ENCODE results near the gene CALB2.
"Not testable (repeated sequence)": the region's sequence is repeated elsewhere in the genome, so short reads cannot be mapped to it uniquely, and the experiment has no call there.

Gene CALB2

GRCh38 chr16:71358464-71358998 lies at the start of gene CALB2:
Gene CALB2, plus strand, starts transcription at chr16:71358723. Its CDS starts 70 bp downstream, at chr16:71358793.
- peak; percentile 90 for DNase-seq

- peak; percentile 92 for DNase-seq
Observed at GRCh38 chr16:71311553-71312158, 46.9 kb upstream of the CALB2 start.

GRCh38 chr16:71313591-71313990 lies 44.9 kb upstream of the CALB2 start:
- DNase-seq = not testable (repeated sequence)

- DNase-seq = no peak
Observed at GRCh38 chr16:71315269-71315668, 43.3 kb upstream of the CALB2 start.

GRCh38 chr16:71319999-71320398 lies 38.5 kb upstream of the CALB2 start:
- DNase-seq = peak; percentile 64

GRCh38 chr16:71327720-71328119 lies 30.8 kb upstream of the CALB2 start:
- no peak for DNase-seq

- DNase-seq = no peak
Observed at GRCh38 chr16:71328151-71328550, 30.4 kb upstream of the CALB2 start.

GRCh38 chr16:71337631-71338030 lies 20.9 kb upstream of the CALB2 start:
- no peak for DNase-seq

- DNase-seq = no peak
Observed at GRCh38 chr16:71338193-71338592, 20.3 kb upstream of the CALB2 start.

- DNase-seq = no peak
Observed at GRCh38 chr16:71338632-71339031, 19.9 kb upstream of the CALB2 start.

GRCh38 chr16:71339236-71340171 lies 19.0 kb upstream of the CALB2 start:
- DNase-seq = no peak

GRCh38 chr16:71340406-71340805 lies 18.1 kb upstream of the CALB2 start:
- DNase-seq = no peak

GRCh38 chr16:71341881-71342280 lies 16.6 kb upstream of the CALB2 start:
- no peak for DNase-seq

GRCh38 chr16:71343078-71343477 lies 15.4 kb upstream of the CALB2 start:
- no peak for DNase-seq

- DNase-seq = no peak
Observed at GRCh38 chr16:71344315-71344905, 14.1 kb upstream of the CALB2 start.

- DNase-seq = no peak
Observed at GRCh38 chr16:71345031-71345430, 13.5 kb upstream of the CALB2 start.

- no peak for DNase-seq
Observed at GRCh38 chr16:71347146-71347545, 11.4 kb upstream of the CALB2 start.

- no peak for DNase-seq
Observed at GRCh38 chr16:71348262-71349085, 10.0 kb upstream of the CALB2 start.

GRCh38 chr16:71350821-71351557 lies 7.5 kb upstream of the CALB2 start:
- no peak for DNase-seq

GRCh38 chr16:71351558-71351901 lies 7.0 kb upstream of the CALB2 start:
- DNase-seq = no peak

GRCh38 chr16:71352466-71352865 lies 6.1 kb upstream of the CALB2 start:
- DNase-seq = no peak

- no peak for DNase-seq
Observed at GRCh38 chr16:71352963-71353460, 5.5 kb upstream of the CALB2 start.

Data from eye (tissue), 1 donor.